GM23338 (cell line): ENCODE measurements around the gene SYT17.

Source experiments
- CREB1 ChIP-seq: fragments of 250-450 bp; sonication (Bioruptor Pico); IDR thresholded peaks from 2 replicates; pipeline ENCODE4 v1.5.0; 2020; ENCODE audit warnings: low read depth, mild to moderate bottlenecking, moderate library complexity
- EZH2phosphoT487 ChIP-seq: fragments of 200-600 bp; sonication (generic); IDR thresholded peaks from one replicate; pipeline ENCODE4 v1.8.1; 2018; ENCODE audit warnings: antibody characterized with exemption; ENCODE audit not compliant: unreplicated experiment
- STAT1 ChIP-seq: IDR thresholded peaks from one replicate; pipeline ENCODE4 v1.6.1; 2016; ENCODE audit warnings: antibody characterized with exemption; ENCODE audit not compliant: unreplicated experiment
- TF ChIP-seq, protein P1 (sequence below), 2 experiments: fragments of 200-600 bp in 1 of 2; sonication (generic) in 1 of 2; conservative IDR thresholded peaks; 2 replicates each; pipeline versions ENCODE4 v1.5.1 to v1.6.1; 2016 to 2017; ENCODE audit warnings: antibody characterized with exemption in 2 of 2, low read depth in 2 of 2, mild to moderate bottlenecking in 2 of 2, moderate library complexity in 1 of 2

DNA sequence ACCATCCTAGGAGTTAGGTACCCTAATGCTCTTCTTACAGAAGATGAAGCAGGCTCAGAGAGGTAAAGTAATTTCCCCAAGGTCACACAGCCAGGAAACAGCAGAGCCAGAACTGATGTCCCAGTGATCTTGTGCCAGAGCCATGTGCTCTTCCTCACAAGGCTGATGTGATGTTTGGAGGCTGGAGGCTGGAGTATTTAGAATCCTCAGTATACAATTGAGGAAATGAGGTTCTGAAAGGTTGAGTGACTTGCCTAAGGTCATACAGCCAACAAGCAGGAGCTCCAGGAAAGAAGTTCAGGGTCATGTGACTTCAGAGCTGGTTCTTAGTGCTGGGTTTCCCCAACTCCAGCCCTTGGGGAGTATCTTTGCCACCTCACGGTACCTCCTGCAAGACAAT lies 35.8 kb upstream of the SYT17 start:
- TF ChIP-seq, protein P1, sequence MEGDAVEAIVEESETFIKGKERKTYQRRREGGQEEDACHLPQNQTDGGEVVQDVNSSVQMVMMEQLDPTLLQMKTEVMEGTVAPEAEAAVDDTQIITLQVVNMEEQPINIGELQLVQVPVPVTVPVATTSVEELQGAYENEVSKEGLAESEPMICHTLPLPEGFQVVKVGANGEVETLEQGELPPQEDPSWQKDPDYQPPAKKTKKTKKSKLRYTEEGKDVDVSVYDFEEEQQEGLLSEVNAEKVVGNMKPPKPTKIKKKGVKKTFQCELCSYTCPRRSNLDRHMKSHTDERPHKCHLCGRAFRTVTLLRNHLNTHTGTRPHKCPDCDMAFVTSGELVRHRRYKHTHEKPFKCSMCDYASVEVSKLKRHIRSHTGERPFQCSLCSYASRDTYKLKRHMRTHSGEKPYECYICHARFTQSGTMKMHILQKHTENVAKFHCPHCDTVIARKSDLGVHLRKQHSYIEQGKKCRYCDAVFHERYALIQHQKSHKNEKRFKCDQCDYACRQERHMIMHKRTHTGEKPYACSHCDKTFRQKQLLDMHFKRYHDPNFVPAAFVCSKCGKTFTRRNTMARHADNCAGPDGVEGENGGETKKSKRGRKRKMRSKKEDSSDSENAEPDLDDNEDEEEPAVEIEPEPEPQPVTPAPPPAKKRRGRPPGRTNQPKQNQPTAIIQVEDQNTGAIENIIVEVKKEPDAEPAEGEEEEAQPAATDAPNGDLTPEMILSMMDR (conservative IDR thresholded peaks at IDR 0.05; ENCODE audit: low read depth in 2 of 2): no peak
- TF ChIP-seq STAT1 (no peak), CREB1 (CRISPR knock-in tag) (no peak), EZH2phosphoT487 (no peak)
